ENCODE data around the gene SLC36A1. TPM values are rescaled to one million over a fixed set of nuclear protein-coding genes. Genes with fewer than 3 reads are reported as not detected.
A peak's percentile ranks its signal among the peaks of the same experiment; 100 is the strongest.

The SLC36A1 gene
- total and polyA plus RNA-seq, 2 donors (not counting 3 experiments of a cell fraction or from before 2014, with no cell fraction given) = 11.8 to 14.5 TPM

DNA sequence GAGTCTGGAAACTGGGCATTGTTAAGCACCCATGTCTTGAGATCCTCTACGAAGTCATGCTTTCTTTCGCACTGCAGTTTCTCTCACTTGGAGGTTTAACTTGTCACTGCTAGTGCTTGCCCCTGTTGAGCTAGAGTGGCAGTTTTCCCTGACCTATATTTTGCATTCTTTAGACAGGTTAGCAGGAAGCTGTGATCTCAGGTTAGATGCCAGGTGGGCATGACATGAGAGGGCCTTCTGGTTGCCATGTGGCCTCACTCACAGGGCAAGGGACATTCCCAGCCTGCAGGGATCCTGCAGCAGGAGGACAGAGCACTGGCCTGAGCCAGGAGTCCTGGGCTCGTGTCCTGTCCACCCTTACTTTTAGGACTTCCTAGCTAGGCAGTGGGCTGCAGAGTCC lies 28.6 kb downstream of the SLC36A1 start:
- no peak overlapping the region for H3K4me3 ChIP-seq (replicated peaks in 1 of 3; ENCODE audit: insufficient read depth in 1 of 3, low read depth in 1 of 3, low read length in 3 of 3)

DNA sequence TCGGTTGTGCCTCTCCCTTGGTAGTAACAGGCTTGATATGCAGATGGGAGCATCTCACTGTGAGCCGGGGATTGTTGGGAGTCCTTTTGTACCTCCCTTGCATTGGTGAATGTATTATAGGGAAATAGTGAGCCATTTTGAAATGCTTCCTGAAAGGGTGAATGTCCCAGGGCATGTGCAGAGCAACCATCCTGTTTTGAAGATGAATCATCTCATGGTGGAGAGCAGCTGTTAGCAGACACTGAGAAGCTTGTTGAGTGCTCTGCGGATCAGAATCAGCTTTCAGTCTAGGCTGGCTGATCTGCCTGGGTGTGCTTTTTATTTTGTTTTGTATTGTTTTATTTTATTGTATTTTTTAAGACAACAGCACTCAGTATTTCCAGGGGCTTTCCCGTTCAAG lies 29.7 kb downstream of the SLC36A1 start:
- dilution Hi-C loops (cut with MboI; ENCODE audit: extremely low pct_ligation_motif_present, low sequenced_read_pairs) (no loop called here), intact Hi-C loops (cut with micrococcal nuclease) (no loop called here)
- Histone ChIP-seq H3K9ac (replicated peaks; ENCODE audit: extremely low read depth, insufficient read depth, low read length) (no peak overlapping the region), H3K27ac (ENCODE audit: insufficient read depth, low read depth, low read length) (no peak overlapping the region), H3K4me2 (ENCODE audit: insufficient read depth, low read length) (no peak overlapping the region), H3K9me1 (replicated peaks; ENCODE audit: control insufficient read depth, extremely low read depth, insufficient read depth, low read length) (no peaks in the 10 kb centered on the region), H3K4me3 (replicated peaks in 1 of 3; ENCODE audit: insufficient read depth in 1 of 3, low read depth in 1 of 3, low read length in 3 of 3) (no peak overlapping the region), H2AFZ (ENCODE audit: low read depth, low read length) (no peak overlapping the region), H3K4me1 (ENCODE audit: control insufficient read depth, extremely low read depth, insufficient read depth, low read length) (peaks cover 2% of the 10 kb centered on the region), H3K36me3 (ENCODE audit: control insufficient read depth in 2 of 2, extremely low read depth in 1 of 2, insufficient read depth in 2 of 2, low read length in 2 of 2) (no peaks in the 10 kb centered on the region), H3K79me2 (ENCODE audit: control insufficient read depth, insufficient read depth, low read length) (no peaks in the 10 kb centered on the region), H3K27me3 (ENCODE audit: control insufficient read depth in 2 of 2, insufficient read depth in 2 of 2, low read length in 2 of 2) (no peaks in the 10 kb centered on the region), H4K20me1 (replicated peaks; ENCODE audit: control insufficient read depth, extremely low read depth, insufficient read depth, low read length) (no peaks in the 10 kb centered on the region), H3K9me3 (replicated peaks; ENCODE audit: control insufficient read depth, insufficient read depth, low read length) (no peaks in the 10 kb centered on the region)
- TF ChIP-seq FOS (IDR thresholded peaks at IDR 0.05; ENCODE audit: borderline replicate concordance, insufficient read depth, low read length) = peak; percentile 87
- TF ChIP-seq, protein P1, sequence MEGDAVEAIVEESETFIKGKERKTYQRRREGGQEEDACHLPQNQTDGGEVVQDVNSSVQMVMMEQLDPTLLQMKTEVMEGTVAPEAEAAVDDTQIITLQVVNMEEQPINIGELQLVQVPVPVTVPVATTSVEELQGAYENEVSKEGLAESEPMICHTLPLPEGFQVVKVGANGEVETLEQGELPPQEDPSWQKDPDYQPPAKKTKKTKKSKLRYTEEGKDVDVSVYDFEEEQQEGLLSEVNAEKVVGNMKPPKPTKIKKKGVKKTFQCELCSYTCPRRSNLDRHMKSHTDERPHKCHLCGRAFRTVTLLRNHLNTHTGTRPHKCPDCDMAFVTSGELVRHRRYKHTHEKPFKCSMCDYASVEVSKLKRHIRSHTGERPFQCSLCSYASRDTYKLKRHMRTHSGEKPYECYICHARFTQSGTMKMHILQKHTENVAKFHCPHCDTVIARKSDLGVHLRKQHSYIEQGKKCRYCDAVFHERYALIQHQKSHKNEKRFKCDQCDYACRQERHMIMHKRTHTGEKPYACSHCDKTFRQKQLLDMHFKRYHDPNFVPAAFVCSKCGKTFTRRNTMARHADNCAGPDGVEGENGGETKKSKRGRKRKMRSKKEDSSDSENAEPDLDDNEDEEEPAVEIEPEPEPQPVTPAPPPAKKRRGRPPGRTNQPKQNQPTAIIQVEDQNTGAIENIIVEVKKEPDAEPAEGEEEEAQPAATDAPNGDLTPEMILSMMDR (IDR thresholded peaks at IDR 0.05; ENCODE audit: extremely low read depth in 1 of 2, insufficient read depth in 1 of 2, low read depth in 1 of 2, low read length in 2 of 2) = no peak
- no peak for TF ChIP-seq POLR2A (IDR thresholded peaks at IDR 0.05; ENCODE audit: low read depth, low read length)
- TF ChIP-seq MYC (IDR thresholded peaks at IDR 0.05; ENCODE audit: low read depth, low read length) = no peak
- no peak for TF ChIP-seq GATA2 (IDR thresholded peaks at IDR 0.05; ENCODE audit: insufficient read depth, insufficient read length, low read depth, low read length)
- TF ChIP-seq EZH2 (IDR thresholded peaks at IDR 0.05; ENCODE audit: borderline replicate concordance, low read depth, low read length, severe bottlenecking) = no peak
- TF ChIP-seq, protein P2, sequence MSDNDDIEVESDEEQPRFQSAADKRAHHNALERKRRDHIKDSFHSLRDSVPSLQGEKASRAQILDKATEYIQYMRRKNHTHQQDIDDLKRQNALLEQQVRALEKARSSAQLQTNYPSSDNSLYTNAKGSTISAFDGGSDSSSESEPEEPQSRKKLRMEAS (IDR thresholded peaks at IDR 0.05; ENCODE audit: insufficient read depth, insufficient read length) = no peak
- no peak for TF ChIP-seq POLR2AphosphoS5 (IDR thresholded peaks at IDR 0.05; ENCODE audit: insufficient read depth, low read depth, low read length)
- DNase-seq (ENCODE audit: low read depth, low spot score) (peak; percentile 45), FAIRE-seq (no peak)
- no TSS peak for BruUV-seq (replicated peaks)
- ChIA-PET CTCF (interaction anchor here (0.9 to 1.5 kb wide), 4 partner anchors 10 to 30 kb away, joined by 3 to 8 read pairs (median 4); partner anchors contain the start of gene SLC36A1), POLR2A (no interaction called here)

More for the DNA sequence above, 28.6 kb downstream of the SLC36A1 start:
- no peaks in the 10 kb centered on the region for H3K36me3 ChIP-seq (ENCODE audit: control insufficient read depth in 2 of 2, extremely low read depth in 1 of 2, insufficient read depth in 2 of 2, low read length in 2 of 2)
- H3K27me3 ChIP-seq (ENCODE audit: control insufficient read depth in 2 of 2, insufficient read depth in 2 of 2, low read length in 2 of 2) = no peaks in the 10 kb centered on the region
- no peaks in the 10 kb centered on the region for H3K9me1 ChIP-seq (replicated peaks; ENCODE audit: control insufficient read depth, extremely low read depth, insufficient read depth, low read length)
- H3K4me2 ChIP-seq (ENCODE audit: insufficient read depth, low read length) = no peak overlapping the region
- intact Hi-C loops (cut with micrococcal nuclease) = no loop called here
- FAIRE-seq = no peak
- H2AFZ ChIP-seq (ENCODE audit: low read depth, low read length) = no peak overlapping the region
- H4K20me1 ChIP-seq (replicated peaks; ENCODE audit: control insufficient read depth, extremely low read depth, insufficient read depth, low read length) = no peaks in the 10 kb centered on the region
- H3K4me1 ChIP-seq (ENCODE audit: control insufficient read depth, extremely low read depth, insufficient read depth, low read length) = peaks cover 2% of the 10 kb centered on the region
- TF ChIP-seq JUN (IDR thresholded peaks at IDR 0.05; ENCODE audit: borderline replicate concordance, insufficient read depth, insufficient read length, low read depth) (no peak), MYC (IDR thresholded peaks at IDR 0.05; ENCODE audit: low read depth, low read length) (no peak)
- TF ChIP-seq, protein P1 (IDR thresholded peaks at IDR 0.05; ENCODE audit: extremely low read depth in 1 of 2, insufficient read depth in 1 of 2, low read depth in 1 of 2, low read length in 2 of 2) = no peak
- TF ChIP-seq, protein P2 (IDR thresholded peaks at IDR 0.05; ENCODE audit: insufficient read depth, insufficient read length) = no peak
- dilution Hi-C loops (cut with MboI; ENCODE audit: extremely low pct_ligation_motif_present, low sequenced_read_pairs) = no loop called here
- POLR2A ChIA-PET = no interaction called here
- DNase-seq (ENCODE audit: low read depth, low spot score) = no peak
- H3K27ac ChIP-seq (ENCODE audit: insufficient read depth, low read depth, low read length) = no peak overlapping the region
- H3K9ac ChIP-seq (replicated peaks; ENCODE audit: extremely low read depth, insufficient read depth, low read length) = no peak overlapping the region
- no TSS peak for BruUV-seq (replicated peaks)
- H3K9me3 ChIP-seq (replicated peaks; ENCODE audit: control insufficient read depth, insufficient read depth, low read length) = no peaks in the 10 kb centered on the region
- CTCF ChIA-PET = no interaction called here
- no peaks in the 10 kb centered on the region for H3K79me2 ChIP-seq (ENCODE audit: control insufficient read depth, insufficient read depth, low read length)

Data from endothelial cell of umbilical vein (primary cell).